ENCODE measurements around the gene CHST10.
"Not testable (repeated sequence)": the region's sequence is repeated elsewhere in the genome, so short reads cannot be mapped to it uniquely, and the experiment has no call there.

The CHST10 gene

GRCh38 chr2:100394111-100394641, 23.3 kb downstream of the CHST10 start:
- DNase-seq: no peak

- DNase-seq: no peak
These were observed 24.1 kb downstream of the CHST10 start for GRCh38 chr2:100393362-100393761.

DNA sequence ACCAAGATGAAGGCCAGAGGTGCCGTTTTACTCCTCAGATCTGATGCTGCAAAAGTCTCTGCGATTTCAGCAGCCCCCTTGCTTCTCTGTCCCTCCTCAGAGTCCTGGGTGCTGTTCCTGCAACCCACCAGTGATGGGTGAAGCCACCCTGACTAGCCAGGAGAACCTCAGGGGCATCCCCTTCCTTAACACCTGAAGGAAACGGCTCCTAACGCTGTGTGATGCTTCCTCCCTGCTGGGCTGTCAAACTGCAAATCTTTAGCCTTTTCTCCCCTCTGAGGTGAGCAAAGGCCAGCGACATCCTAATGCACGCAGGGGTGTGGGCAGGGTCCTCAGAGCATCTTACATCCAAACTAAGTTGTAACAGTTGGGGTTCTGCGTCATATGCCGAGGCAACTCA, 24.8 kb downstream of the CHST10 start:
- DNase-seq: no peak

DNA sequence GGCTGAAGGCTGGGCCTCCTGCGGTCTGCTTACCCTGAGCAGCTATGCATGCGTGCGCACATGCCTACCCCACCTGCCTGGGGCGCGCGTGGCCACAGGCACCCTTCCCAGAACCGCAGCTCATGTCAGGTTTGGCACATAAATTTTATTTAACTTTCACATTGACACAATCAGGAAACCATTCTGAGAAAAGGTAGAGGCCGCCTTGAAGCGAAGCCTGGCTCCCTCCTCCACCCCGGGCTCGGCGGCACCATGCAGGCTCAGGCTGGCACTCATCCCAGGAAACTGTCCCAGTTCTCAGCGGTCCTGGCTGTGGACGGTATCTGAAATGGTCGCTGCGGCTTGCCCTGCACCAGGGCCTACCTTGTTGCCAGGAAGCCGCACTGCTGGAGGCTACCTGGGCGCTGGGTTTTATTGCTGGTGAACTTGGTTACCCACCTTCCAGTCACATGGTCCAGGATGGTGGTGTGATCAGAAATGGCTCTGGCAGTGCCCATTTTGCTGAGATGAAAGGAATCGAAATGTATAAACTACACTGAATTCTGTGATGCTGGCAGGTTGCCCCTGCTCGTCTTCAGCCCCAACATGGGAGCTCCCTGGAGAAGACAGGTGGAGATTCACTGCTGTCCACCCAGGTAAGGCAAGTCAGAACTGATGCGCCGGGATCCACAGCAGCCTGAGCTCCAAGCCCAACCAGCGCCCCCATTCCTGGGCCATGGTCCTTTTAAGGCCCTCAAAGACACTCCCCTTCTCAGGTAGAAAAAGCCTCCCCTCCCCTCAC, 25.5 kb downstream of the CHST10 start:
- peak in 32 of 51 donors; percentile 15 to 71 (median 43) for DNase-seq

- DNase-seq: no peak
These were observed 27.2 kb downstream of the CHST10 start for GRCh38 chr2:100390001-100390940.

DNA sequence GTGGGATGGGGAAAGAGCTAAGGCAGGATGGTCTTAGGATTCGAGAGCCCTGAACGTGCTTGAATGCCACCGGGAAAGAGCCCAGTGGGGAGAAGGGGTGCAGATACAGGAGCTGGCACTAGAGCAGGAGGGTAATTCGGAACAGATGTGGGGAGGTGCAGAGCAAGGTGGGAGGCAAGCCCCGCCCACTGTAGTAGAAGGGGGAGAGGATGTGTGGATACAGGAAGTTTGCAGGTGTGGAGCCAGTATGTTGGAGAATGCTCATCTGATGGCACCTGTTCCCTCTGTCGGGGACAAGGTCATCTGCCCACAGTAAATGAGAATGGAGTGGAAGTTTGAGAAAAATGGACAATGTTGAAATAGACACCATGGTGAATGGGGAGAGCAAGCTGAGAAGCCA, 28.8 kb downstream of the CHST10 start:
- DNase-seq: no peak

DNA sequence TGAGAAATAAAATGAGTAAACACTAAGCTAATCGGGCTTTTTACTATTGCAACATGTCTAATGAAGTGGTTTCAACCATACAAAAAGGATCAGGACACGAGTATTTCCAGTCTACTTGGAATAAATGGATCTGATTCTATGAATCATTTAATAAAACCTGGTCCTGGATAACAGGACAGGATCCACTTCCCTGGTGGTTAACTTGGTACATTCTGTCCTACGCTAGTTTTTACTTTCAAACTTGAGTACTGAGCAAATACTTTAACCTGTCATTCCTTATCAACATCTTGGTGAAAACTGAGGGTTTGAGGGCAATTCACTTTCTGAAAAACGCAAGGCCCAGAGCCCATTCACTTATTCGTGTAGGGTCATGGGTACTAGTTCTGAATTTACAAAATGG, 33.5 kb downstream of the CHST10 start:
- no peak for DNase-seq

GRCh38 chr2:100383306-100383705, 34.2 kb downstream of the CHST10 start:
- DNase-seq: no peak

DNA sequence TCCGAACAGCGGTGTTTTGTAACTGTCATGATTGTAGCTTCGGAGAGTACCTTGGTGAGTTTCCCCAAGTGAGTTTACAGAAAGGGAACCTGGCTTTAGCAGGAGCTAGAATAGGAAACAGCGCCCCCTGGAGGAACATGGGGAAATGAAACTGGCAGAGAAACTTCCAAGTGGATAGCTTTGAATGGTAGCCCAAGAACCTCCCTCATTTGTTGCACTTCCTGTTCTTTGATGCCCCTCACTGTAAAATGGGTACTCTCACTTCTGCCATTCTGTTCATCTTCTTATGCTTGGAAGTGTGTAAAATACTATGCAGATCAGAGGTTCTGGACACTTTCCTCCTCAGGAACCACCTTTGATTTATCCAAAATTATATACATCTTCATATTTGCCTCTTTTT, 36.2 kb downstream of the CHST10 start:
- DNase-seq: peak in 46 of 51 donors; percentile 6 to 90 (median 57)

GRCh38 chr2:100380681-100381080, 36.8 kb downstream of the CHST10 start:
- no peak for DNase-seq

DNA sequence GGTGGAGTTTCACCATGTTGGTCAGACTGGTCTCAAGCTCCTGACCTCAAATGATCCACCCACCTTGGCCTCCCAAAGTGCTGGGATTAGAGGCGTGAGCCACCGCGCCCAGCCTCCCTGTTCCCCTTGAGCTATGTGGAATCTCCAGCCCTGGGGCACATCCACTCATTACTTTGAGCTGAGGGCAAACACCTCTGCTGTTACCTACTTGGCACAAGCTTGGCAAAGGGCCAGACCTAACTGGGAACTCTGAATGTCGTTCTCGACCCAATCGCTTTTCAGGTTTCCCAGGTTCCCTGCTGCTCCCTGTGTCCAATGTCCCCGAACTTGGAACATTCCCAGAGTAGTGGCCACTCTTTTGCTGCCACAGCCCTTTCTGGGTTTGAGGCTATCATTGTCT, 40.6 kb downstream of the CHST10 start:
- no peak for DNase-seq

DNA sequence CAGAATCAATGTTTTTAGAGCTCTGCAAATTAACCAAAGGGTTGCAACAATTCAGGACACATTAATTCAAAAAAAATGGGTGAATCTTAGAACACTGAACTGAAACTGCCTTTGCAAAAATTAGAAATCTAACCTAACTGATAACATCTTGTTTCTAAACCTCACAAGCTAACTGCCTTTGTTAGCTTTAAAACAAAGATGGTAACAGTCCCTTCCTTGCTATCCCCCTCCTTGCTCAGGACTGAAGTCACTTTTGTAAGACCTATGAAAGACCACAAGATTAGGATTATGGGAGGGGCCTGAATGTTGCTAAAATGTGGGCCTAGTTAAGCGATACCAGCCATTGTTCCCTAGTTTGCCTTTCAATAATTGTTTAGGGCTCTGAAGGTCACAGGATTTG, 50.3 kb downstream of the CHST10 start:
- DNase-seq: no peak

- peak in 1 of 51 donors; percentile 23 for DNase-seq
These were observed 52.0 kb downstream of the CHST10 start for GRCh38 chr2:100365434-100365833.

GRCh38 chr2:100362269-100362668, 55.2 kb downstream of the CHST10 start:
- not testable (repeated sequence) for DNase-seq

DNA sequence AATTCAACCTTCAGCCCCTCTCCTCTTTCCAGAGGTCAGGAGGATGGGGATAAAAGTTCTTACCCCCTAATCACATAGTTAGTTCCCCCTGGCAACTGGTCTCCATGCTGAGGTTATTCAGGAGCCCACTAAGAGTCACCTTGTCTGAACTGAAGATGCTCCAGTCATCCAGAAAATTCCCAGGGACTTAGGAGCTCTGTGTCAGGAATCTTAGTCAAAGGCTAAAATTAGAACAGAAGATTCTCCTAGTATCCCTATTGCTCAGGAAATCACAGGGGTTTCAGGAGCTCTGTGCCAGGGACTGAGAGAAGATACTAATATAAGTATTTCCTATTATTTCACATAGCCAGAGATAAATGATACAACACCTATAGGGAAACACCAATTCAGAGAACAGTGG, 57.9 kb downstream of the CHST10 start:
- no peak for DNase-seq

GRCh38 chr2:100358554-100358953, 58.9 kb downstream of the CHST10 start:
- no peak for DNase-seq

GRCh38 chr2:100352521-100352920, 64.9 kb downstream of the CHST10 start:
- no peak for DNase-seq

- no peak for DNase-seq
These were observed 66.7 kb downstream of the CHST10 start for GRCh38 chr2:100350661-100351185.

GRCh38 chr2:100345144-100345543, 72.3 kb downstream of the CHST10 start:
- not testable (repeated sequence) for DNase-seq

GRCh38 chr2:100344433-100344832, 73.0 kb downstream of the CHST10 start:
- DNase-seq: no peak

DNA sequence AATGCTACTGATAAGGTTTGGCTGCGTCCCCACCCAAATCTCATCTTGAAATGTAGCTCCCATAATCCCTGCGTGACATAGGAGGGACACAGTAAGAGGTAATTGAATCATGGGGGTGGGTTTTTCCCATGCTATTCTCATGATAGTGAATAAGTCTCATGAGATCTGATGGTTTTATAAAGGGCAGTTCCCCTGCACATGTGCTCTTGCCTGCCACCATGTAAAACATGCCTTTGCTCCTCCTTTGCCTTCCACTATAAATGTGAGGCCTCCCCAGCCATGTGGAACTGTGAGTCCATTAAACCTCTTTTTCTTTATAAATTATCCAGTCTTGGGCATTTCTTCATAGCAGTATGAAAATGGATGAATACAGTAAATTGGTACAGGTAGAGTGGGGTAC, 75.0 kb downstream of the CHST10 start:
- DNase-seq: not testable (repeated sequence)

All from hypothalamus (tissue), 51 donors.